Sigmoid colon (tissue), 7 donors: ENCODE measurements around the gene PRDM16. TPM values are rescaled to one million over a fixed set of nuclear protein-coding genes. Genes with fewer than 3 reads are reported as not detected.

Experiments
- DNase-seq: peaks from one replicate; pipeline ENCODE4 v3.0.0-alpha.2; 2019
- H3K27ac ChIP-seq, 4 donors: fragments of 200-600 bp; sonication (generic); one replicate each; pipeline ENCODE4 v1.5.1; 2016 to 2019; ENCODE audit warnings: mild to moderate bottlenecking in 1 of 4
- H3K27me3 ChIP-seq, 3 donors: fragments of 200-600 bp; sonication (generic); one replicate each; pipeline ENCODE4 v1.5.1; 2019; ENCODE audit warnings: mild to moderate bottlenecking in 1 of 3
- H3K36me3 ChIP-seq, 4 donors: fragments of 200-600 bp; sonication (generic); one replicate each; pipeline ENCODE4 v1.5.1; 2016 to 2019
- H3K4me1 ChIP-seq, 4 donors: fragments of 200-600 bp; sonication (generic); one replicate each; pipeline ENCODE4 v1.5.1; 2017 to 2019
- H3K4me3 ChIP-seq, 4 donors: fragments of 200-600 bp; sonication (generic); one replicate each; pipeline ENCODE4 v1.5.1; 2017 to 2019; ENCODE audit warnings: mild to moderate bottlenecking in 2 of 4, moderate library complexity in 1 of 4
- H3K9me3 ChIP-seq, 4 donors: fragments of 200-600 bp in 3 of 4; sonication (generic) in 3 of 4; one replicate each; pipeline versions ENCODE4 v1.5.1 to v1.6.1; 2013 to 2019
- CTCF ChIP-seq, 4 experiments: fragments of 450-650 bp in 3 of 4; fragments of 200-600 bp in 1 of 4; IDR thresholded peaks; one replicate each; pipeline ENCODE4 v1.5.1; 2016 to 2019; ENCODE audit warnings: antibody characterized with exemption in 4 of 4, mild to moderate bottlenecking in 3 of 4, moderate library complexity in 2 of 4
- EP300 ChIP-seq, 4 donors: sonication (generic); formaldehyde crosslinking; IDR thresholded peaks; one replicate each; pipeline ENCODE4 v1.6.1; 2017; ENCODE audit warnings: antibody characterized with exemption in 4 of 4
- POLR2A ChIP-seq, 2 donors: fragments of 450-650 bp; IDR thresholded peaks; one replicate each; pipeline ENCODE4 v1.6.1; 2016; ENCODE audit warnings: antibody characterized with exemption in 2 of 2, mild to moderate bottlenecking in 2 of 2, moderate library complexity in 2 of 2
- POLR2AphosphoS5 ChIP-seq, 4 donors: sonication (generic); formaldehyde crosslinking; IDR thresholded peaks; one replicate each; pipeline ENCODE4 v1.6.1; 2017; ENCODE audit warnings: antibody characterized with exemption in 4 of 4
- WGBS, 2 donors: extraction: QIAGEN DNeasy Blood & Tissue Kit; methylation state at CpG; one replicate each; pipeline ENCODE4 v1.1.7; 2013; 5-methylcytosine and 5-hydroxymethylcytosine counted together
- intact Hi-C: fragments of 100-400 bp; cut with DNase I; formaldehyde crosslinking; loops from one replicate; pipeline ENCODE4 v1.15.1; 2023
- polyA plus RNA-seq, 3 donors: library from polyadenylated mRNA; stranded (reverse); fragments of 200-250 nt; gene quantifications; one replicate each; pipeline ENCODE4 v1.2.3, GENCODE V29; 2013
- total RNA-seq, 4 donors: library from RNA; depleted of rRNA; stranded (reverse); fragments of >200 nt; gene quantifications; one replicate each; pipeline ENCODE4 v1.1.0, GENCODE V29; 2016
- donor health status: healthy with polysubstance abuse.
- donor health status: Bipolar disorder and iron deficiency.
- donor health status: healthy.

PRDM16 gene
- total and polyA plus RNA-seq, 7 donors: under 0.01 to 1.7 (median 0.49) TPM

DNA sequence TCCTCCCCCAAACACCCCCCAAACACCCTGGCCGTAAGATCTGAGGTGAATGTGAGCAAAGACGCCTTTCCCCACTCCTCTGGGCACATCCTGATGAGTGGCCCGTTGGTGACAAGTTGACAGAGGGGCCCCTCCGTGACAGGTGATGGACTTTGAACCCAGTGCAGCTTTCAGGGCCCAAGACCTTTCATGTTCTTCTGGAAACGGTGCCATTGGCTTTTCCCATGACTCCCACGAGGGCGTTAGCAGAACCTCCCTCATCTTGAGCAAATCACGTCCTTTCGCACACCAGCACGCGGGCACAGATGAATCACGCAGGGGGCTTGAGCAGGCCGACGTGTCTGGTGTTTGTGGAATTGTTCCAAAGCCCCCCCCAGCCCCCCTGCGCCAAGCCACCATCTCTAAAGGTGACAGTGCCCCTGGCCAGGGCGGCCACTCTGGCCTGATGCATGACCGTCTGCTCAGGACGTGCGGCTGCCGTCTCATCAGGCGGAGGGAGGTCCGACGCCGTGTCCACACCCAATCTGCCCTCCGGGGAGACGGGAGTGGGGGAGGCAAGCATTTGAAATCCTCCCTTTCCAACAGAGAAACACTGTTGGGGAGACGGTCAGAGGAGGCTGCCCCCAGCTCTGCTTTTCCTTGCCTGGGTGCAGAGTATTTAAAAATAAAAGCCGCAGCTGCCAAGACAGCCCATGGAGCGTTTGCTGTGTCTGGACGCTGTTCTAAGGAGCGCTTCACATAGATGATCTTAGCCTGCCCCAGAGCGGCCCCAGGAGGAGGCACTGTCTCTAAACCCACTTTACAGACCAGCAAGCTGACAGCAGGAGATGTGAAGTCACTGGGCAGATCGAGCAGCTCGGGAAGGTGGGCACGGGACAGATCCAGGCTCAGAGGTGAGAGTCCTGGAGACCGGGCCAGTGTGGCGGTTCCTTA lies 287.2 kb downstream of the PRDM16 start:
- 72 to 83% methylated on average over 37 of the region's 37 CpGs for WGBS, 2 donors
- no peak overlapping the region for H3K4me3 ChIP-seq
- DNase-seq: no peak
- no peaks in the 10 kb centered on the region for H3K36me3 ChIP-seq
- H3K27me3 ChIP-seq: peaks cover 0 to 23% (median 5%) of the 10 kb centered on the region in 3 donors
- H3K4me1 ChIP-seq: peaks cover 0 to 27% (median 25%) of the 10 kb centered on the region in 4 donors
- TF ChIP-seq EP300 (IDR thresholded peaks at IDR 0.05): no peak
- no peak for TF ChIP-seq POLR2AphosphoS5 (IDR thresholded peaks at IDR 0.05)
- no peak for TF ChIP-seq CTCF (IDR thresholded peaks at IDR 0.05)
- TF ChIP-seq POLR2A (IDR thresholded peaks at IDR 0.05): no peak
- no peaks in the 10 kb centered on the region for H3K9me3 ChIP-seq
- H3K27ac ChIP-seq: no peak overlapping the region
- intact Hi-C loops: no loop called here

GRCh38 chr1:3356827-3357460 lies 287.9 kb downstream of the PRDM16 start:
- Histone ChIP-seq H3K4me1 (peaks cover 0 to 19% (median 18%) of the 10 kb centered on the region in 4 donors), H3K27me3 (peaks cover 0 to 30% (median 5%) of the 10 kb centered on the region in 3 donors), H3K9me3 (no peaks in the 10 kb centered on the region), H3K27ac (no peak overlapping the region), H3K4me3 (no peak overlapping the region), H3K36me3 (no peaks in the 10 kb centered on the region)
- DNase-seq: no peak
- intact Hi-C loops: no loop called here
- no peak for TF ChIP-seq EP300 (IDR thresholded peaks at IDR 0.05)
- no peak for TF ChIP-seq POLR2AphosphoS5 (IDR thresholded peaks at IDR 0.05)
- TF ChIP-seq CTCF (IDR thresholded peaks at IDR 0.05): no peak
- TF ChIP-seq POLR2A (IDR thresholded peaks at IDR 0.05): no peak
- 83 to 85% methylated on average over 21 of the region's 21 CpGs for WGBS, 2 donors

DNA sequence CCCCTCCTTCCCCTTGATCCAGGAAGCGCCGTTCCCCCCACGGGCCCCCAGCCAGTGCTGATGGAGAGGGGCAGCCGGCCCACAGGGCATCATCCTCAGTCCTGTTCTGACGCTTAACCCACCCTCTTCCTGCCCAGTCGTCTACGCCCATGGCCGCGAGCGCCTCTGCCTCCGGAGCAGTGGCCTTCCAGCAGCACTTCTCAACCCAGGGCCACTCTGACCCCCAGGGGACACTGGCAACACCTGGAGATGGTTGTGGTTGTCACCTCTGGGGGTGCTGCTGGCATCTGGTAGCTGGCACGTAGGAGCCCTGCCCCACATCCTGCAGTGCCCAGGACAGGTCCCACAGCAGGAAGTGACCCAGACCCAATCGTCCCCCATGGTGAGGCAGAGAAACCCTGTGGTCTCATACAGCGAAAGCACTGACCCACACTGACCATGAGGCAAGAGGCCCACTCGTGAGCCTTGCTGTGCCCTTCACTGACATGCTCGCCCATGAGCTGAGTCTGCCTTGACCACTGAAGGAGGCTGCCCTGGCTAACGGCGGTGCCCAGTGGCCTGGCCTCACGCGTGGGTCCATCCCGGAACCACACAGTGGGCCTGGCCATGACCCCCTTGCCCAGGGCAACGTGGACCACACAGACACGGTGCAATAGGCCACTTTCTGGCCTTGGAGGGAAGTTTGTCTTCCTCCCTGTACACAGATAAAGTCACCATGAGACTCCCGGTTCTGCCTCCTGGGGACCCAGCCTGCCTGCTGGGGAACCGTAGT lies 288.7 kb downstream of the PRDM16 start:
- no peaks in the 10 kb centered on the region for H3K36me3 ChIP-seq
- no peak for DNase-seq
- no peaks in the 10 kb centered on the region for H3K9me3 ChIP-seq
- TF ChIP-seq POLR2AphosphoS5 (IDR thresholded peaks at IDR 0.05) (no peak), EP300 (IDR thresholded peaks at IDR 0.05) (no peak), POLR2A (IDR thresholded peaks at IDR 0.05) (no peak), CTCF (IDR thresholded peaks at IDR 0.05) (no peak)
- H3K4me1 ChIP-seq: peaks cover 0 to 11% (median 10%) of the 10 kb centered on the region in 4 donors
- H3K27ac ChIP-seq: no peak overlapping the region
- WGBS, 2 donors: 80 to 89% methylated on average over 25 of the region's 25 CpGs
- peaks cover 0 to 36% (median 5%) of the 10 kb centered on the region in 3 donors for H3K27me3 ChIP-seq
- intact Hi-C loops: no loop called here
- no peak overlapping the region for H3K4me3 ChIP-seq

DNA sequence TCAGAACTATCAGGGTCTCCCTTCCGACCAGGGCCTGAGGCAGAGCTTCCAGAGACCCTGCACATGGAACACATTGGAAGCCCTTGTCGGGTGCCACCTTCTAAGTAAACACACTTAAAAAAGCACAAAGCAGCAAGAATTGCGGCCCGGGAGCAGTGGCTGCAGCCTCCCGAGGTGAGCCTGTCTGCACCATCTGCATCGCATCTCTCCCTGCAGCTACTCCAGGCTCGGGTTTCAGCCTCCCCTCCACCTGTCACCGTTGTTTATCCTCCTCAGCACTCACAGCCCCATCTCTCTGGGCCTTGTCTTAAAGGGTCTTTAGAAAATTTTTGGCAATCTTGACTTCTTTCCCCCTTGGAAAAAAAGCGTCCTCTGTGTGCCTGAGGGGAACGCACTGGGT lies 290.3 kb downstream of the PRDM16 start:
- Histone ChIP-seq H3K4me3 (no peak overlapping the region), H3K4me1 (no peaks in the 10 kb centered on the region), H3K27ac (no peak overlapping the region), H3K27me3 (peaks cover 0 to 42% (median 19%) of the 10 kb centered on the region in 3 donors), H3K9me3 (no peaks in the 10 kb centered on the region), H3K36me3 (no peaks in the 10 kb centered on the region)
- DNase-seq: no peak
- no peak for TF ChIP-seq CTCF (IDR thresholded peaks at IDR 0.05)
- no peak for TF ChIP-seq POLR2A (IDR thresholded peaks at IDR 0.05)
- TF ChIP-seq EP300 (IDR thresholded peaks at IDR 0.05): no peak
- no peak for TF ChIP-seq POLR2AphosphoS5 (IDR thresholded peaks at IDR 0.05)
- intact Hi-C loops: no loop called here
- 20 to 63% methylated on average over 10 of the region's 10 CpGs for WGBS, 2 donors
